ENCODE results near the gene GXYLT1. TPM values are rescaled to one million over a fixed set of nuclear protein-coding genes. Genes with fewer than 3 reads are reported as not detected.

The GXYLT1 gene
- total RNA-seq, 4 donors from 2014 or later = 3.6 to 17.5 (median 8.7) TPM

- intact Hi-C loops (cut with DNase I; ENCODE audit: low total_unique reads) = no loop called here
- Histone ChIP-seq H3K4me3 (no peak overlapping the region), H3K4me1 (no peaks in the 10 kb centered on the region), H3K27ac (no peak overlapping the region), H3K36me3 (peaks cover 0 to 12% (median 0%) of the 10 kb centered on the region in 4 donors), H3K27me3 (no peaks in the 10 kb centered on the region), H3K9me3 (no peaks in the 10 kb centered on the region)
- DNase-seq = no peak
- in situ Hi-C loops (cut with MboI; ENCODE audit: low pct_ligation_motif_present in 1 of 4, low pct_unique_long_range_greater_than_20kb in 1 of 4, low sequenced_read_pairs in 3 of 4) = no loop called here
- TF ChIP-seq EP300 (IDR thresholded peaks at IDR 0.05; ENCODE audit: low read depth) (no peak), POLR2AphosphoS5 (IDR thresholded peaks at IDR 0.05) (no peak), POLR2A (IDR thresholded peaks at IDR 0.05) (no peak)
- TF ChIP-seq, protein P1, sequence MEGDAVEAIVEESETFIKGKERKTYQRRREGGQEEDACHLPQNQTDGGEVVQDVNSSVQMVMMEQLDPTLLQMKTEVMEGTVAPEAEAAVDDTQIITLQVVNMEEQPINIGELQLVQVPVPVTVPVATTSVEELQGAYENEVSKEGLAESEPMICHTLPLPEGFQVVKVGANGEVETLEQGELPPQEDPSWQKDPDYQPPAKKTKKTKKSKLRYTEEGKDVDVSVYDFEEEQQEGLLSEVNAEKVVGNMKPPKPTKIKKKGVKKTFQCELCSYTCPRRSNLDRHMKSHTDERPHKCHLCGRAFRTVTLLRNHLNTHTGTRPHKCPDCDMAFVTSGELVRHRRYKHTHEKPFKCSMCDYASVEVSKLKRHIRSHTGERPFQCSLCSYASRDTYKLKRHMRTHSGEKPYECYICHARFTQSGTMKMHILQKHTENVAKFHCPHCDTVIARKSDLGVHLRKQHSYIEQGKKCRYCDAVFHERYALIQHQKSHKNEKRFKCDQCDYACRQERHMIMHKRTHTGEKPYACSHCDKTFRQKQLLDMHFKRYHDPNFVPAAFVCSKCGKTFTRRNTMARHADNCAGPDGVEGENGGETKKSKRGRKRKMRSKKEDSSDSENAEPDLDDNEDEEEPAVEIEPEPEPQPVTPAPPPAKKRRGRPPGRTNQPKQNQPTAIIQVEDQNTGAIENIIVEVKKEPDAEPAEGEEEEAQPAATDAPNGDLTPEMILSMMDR (IDR thresholded peaks at IDR 0.05) = no peak
- WGBS, 2 donors (ENCODE audit: low coverage in 1 of 2) = 80 to 100% methylated on average over 1 to 2 of the region's 2 CpGs
Measured at GRCh38 chr12:42091769-42092168, 52.9 kb downstream of the GXYLT1 start.

DNA sequence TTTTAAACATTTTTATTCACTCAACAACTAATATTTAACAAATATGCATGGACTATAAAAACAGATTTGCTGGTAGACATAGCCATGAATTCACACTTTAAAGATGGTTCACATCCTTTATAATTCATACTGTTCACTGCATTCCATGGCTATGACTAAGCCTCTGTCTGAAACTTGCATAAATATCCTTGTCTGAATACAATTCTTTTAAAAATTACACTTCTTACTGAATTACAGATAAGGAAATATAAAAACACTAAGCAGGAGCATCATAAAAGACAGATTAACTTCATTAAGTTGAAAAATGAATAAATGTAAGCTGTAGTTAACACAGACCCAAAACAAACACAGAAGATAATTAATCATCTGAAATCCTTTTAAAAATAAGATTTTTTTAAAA, 53.8 kb downstream of the GXYLT1 start:
- in situ Hi-C loops (cut with MboI; ENCODE audit: low pct_ligation_motif_present in 1 of 4, low pct_unique_long_range_greater_than_20kb in 1 of 4, low sequenced_read_pairs in 3 of 4) = no loop called here

GRCh38 chr12:42086031-42086430, 58.6 kb downstream of the GXYLT1 start:
- no peaks in the 10 kb centered on the region for H3K9me3 ChIP-seq
- DNase-seq = no peak
- in situ Hi-C loops (cut with MboI; ENCODE audit: low pct_ligation_motif_present in 1 of 4, low pct_unique_long_range_greater_than_20kb in 1 of 4, low sequenced_read_pairs in 3 of 4) = no loop called here
- H3K4me1 ChIP-seq = no peaks in the 10 kb centered on the region
- no peaks in the 10 kb centered on the region for H3K27me3 ChIP-seq
- intact Hi-C loops (cut with DNase I; ENCODE audit: low total_unique reads) = no loop called here
- H3K36me3 ChIP-seq = no peaks in the 10 kb centered on the region
- H3K4me3 ChIP-seq = no peak overlapping the region
- WGBS, 2 donors (ENCODE audit: low coverage in 1 of 2) = 64 to 83% methylated on average over 2 of the region's 2 CpGs
- H3K27ac ChIP-seq = no peak overlapping the region
- TF ChIP-seq POLR2AphosphoS5 (IDR thresholded peaks at IDR 0.05) = no peak
- no peak for TF ChIP-seq POLR2A (IDR thresholded peaks at IDR 0.05)
- TF ChIP-seq, protein P1 (IDR thresholded peaks at IDR 0.05) = no peak
- no peak for TF ChIP-seq EP300 (IDR thresholded peaks at IDR 0.05; ENCODE audit: low read depth)

More for the DNA sequence above, 53.8 kb downstream of the GXYLT1 start:
- H3K36me3 ChIP-seq = peaks cover 0 to 3% (median 0%) of the 10 kb centered on the region in 4 donors
- TF ChIP-seq, protein P1 (IDR thresholded peaks at IDR 0.05) = no peak
- TF ChIP-seq POLR2A (IDR thresholded peaks at IDR 0.05) (no peak), EP300 (IDR thresholded peaks at IDR 0.05; ENCODE audit: low read depth) (no peak), POLR2AphosphoS5 (IDR thresholded peaks at IDR 0.05) (no peak)
- H3K4me3 ChIP-seq = no peak overlapping the region
- no peak overlapping the region for H3K27ac ChIP-seq
- H3K4me1 ChIP-seq = no peaks in the 10 kb centered on the region
- intact Hi-C loops (cut with DNase I; ENCODE audit: low total_unique reads) = no loop called here
- H3K27me3 ChIP-seq = no peaks in the 10 kb centered on the region
- no peaks in the 10 kb centered on the region for H3K9me3 ChIP-seq
- no peak for DNase-seq

DNA sequence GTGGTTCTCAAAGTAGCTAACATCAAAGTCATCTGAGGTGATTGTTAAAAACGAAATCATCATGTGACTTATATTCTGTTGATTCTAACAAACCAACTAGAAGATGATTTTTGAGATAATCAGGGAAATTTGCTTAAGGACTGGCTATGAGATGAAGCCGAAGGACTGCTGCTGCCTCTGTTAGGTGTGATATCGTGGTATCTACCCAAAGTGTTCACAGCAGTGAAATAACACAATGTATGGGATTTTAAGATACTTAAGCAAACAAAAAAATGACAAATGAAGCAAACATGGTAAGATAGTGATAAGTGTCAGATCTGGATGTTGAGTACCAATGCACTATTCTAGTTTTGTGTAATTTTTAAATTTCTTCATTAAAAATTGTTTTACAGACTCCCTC, 59.1 kb downstream of the GXYLT1 start:
- 56 to 74% methylated on average over 3 of the region's 3 CpGs for WGBS, 2 donors (ENCODE audit: low coverage in 1 of 2)
- no peaks in the 10 kb centered on the region for H3K36me3 ChIP-seq
- no peak overlapping the region for H3K27ac ChIP-seq
- in situ Hi-C loops (cut with MboI; ENCODE audit: low pct_ligation_motif_present in 1 of 4, low pct_unique_long_range_greater_than_20kb in 1 of 4, low sequenced_read_pairs in 3 of 4) (no loop called here), intact Hi-C loops (cut with DNase I; ENCODE audit: low total_unique reads) (no loop called here)
- TF ChIP-seq POLR2AphosphoS5 (IDR thresholded peaks at IDR 0.05) = no peak
- TF ChIP-seq, protein P1 (IDR thresholded peaks at IDR 0.05) = no peak
- no peak for TF ChIP-seq EP300 (IDR thresholded peaks at IDR 0.05; ENCODE audit: low read depth)
- TF ChIP-seq POLR2A (IDR thresholded peaks at IDR 0.05) = no peak
- no peaks in the 10 kb centered on the region for H3K27me3 ChIP-seq
- DNase-seq = no peak
- H3K4me3 ChIP-seq = no peak overlapping the region
- no peaks in the 10 kb centered on the region for H3K4me1 ChIP-seq
- no peaks in the 10 kb centered on the region for H3K9me3 ChIP-seq
